ENCODE data around the gene NKIRAS2.
"Not testable (repeated sequence)": the region's sequence is repeated elsewhere in the genome, so short reads cannot be mapped to it uniquely, and the experiment has no call there.

The NKIRAS2 gene

DNA sequence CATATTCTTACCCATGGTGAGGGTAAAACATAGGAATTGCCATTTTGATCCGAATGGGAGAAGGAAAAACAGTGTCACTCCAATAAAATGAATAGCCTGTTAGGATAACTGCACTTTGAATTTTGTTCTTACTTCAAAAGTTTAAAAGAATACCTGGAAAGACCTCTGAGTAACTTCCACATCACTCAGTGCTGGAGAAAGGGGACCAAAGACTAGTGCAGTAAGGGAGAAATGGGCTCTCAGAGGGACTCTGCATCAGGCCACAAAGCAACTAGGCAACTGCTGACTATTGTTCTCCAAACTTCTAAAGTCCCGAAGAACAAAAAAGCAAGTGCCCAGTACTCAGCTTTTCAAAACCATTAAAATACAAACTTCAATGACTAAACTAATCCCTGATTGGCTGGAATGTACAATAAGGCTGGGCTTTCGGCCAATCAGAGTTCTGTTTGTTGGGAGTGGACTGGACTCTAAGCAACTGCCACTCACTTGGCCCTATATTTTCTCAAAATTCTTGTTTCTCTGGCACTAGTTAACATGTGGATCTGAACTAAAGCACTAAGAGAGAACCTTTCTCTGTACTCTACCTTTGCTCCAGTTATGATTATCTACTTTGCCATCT lies 8.9 kb upstream of the NKIRAS2 start:
- no peak for TF ChIP-seq CTCF (conservative IDR thresholded peaks at IDR 0.05)
- no peak overlapping the region for H3K27ac ChIP-seq

- H3K27ac ChIP-seq = not testable (repeated sequence)
Measured at GRCh38 chr17:42012363-42012762, 7.5 kb upstream of the NKIRAS2 start.

GRCh38 chr17:42013740-42014139 lies 6.2 kb upstream of the NKIRAS2 start:
- H3K27ac ChIP-seq = not testable (repeated sequence)

DNA sequence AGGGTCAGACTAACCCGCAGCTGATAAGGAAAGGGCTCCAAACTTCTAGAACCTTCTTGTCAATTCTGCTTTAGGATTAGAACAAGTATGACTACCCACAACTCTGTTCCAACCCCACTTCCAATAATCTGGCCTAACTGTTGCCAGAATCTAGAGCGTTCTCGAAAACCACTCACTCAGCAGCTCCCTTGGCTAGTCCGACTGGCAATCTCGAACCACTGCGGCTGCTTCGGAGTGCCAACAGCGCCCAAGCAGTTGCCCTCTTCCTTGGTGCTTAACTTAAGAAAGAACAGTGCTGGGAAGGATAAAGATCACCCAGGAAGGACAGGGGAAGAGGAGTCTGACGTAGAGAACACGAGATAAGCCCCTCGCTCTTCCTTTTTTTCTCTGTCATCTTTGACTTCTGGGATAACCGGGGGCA lies 3.5 kb upstream of the NKIRAS2 start:
- peak overlapping the region; percentile 84 for H3K27ac ChIP-seq
- TF ChIP-seq CTCF (conservative IDR thresholded peaks at IDR 0.05) = no peak

GRCh38 chr17:42016941-42017865 lies 2.7 kb upstream of the NKIRAS2 start, which contains the start of gene DNAJC7:
Gene DNAJC7 (minus strand): TSS chr17:42017439. CDS start chr17:42017416, 23 bp downstream.
- TF ChIP-seq CTCF (conservative IDR thresholded peaks at IDR 0.05) = no peak
- H3K27ac ChIP-seq = peak within 1 kb of the TSS; percentile 84

DNA sequence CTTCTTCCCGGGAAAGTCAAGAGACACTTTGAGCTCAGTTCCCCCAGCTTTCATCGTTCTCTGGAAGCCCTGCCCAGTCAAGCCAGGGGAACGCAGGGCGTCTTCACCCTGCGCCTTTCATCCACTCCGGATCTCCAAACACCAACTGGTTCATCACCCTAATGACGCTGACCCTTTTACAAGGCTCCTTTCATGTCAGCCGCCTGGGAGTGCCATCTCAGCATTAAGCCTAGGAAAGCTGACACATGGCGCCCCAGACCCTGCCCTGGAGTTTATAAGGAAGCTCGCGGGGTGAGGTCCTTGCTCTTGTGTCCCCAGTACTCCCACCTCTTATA lies 2.1 kb upstream of the NKIRAS2 start:
- H3K27ac ChIP-seq = peak overlapping the region; percentile 84

DNA sequence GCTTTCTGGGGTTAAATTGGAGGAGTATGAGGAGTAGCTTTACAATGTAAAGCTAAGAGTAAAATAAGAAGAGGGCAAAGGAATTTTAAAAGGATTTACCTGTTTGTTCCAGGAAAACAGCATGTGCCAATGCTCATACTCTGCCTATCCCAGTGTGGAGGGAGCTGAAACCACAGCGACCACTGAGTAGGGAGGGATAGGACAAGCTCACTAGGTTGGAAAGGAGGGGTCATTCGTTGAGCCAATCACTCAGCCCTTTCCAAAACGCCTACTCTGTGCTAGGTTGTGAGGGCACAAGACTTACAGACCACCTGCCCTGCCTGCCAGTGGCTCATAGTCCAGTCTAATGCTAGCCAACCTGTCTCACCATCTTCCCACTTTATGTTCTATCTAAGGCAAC lies 1.6 kb upstream of the NKIRAS2 start:
- TF ChIP-seq CTCF (conservative IDR thresholded peaks at IDR 0.05) = no peak
- peak overlapping the region; percentile 84 for H3K27ac ChIP-seq

More for the DNA sequence above, 2.1 kb upstream of the NKIRAS2 start:
- TF ChIP-seq CTCF (conservative IDR thresholded peaks at IDR 0.05) = no peak

- no peak for TF ChIP-seq CTCF (conservative IDR thresholded peaks at IDR 0.05)
- no peak overlapping the region for H3K27ac ChIP-seq
Measured at GRCh38 chr17:42018988-42019387, 902 bp upstream of the NKIRAS2 start.

DNA sequence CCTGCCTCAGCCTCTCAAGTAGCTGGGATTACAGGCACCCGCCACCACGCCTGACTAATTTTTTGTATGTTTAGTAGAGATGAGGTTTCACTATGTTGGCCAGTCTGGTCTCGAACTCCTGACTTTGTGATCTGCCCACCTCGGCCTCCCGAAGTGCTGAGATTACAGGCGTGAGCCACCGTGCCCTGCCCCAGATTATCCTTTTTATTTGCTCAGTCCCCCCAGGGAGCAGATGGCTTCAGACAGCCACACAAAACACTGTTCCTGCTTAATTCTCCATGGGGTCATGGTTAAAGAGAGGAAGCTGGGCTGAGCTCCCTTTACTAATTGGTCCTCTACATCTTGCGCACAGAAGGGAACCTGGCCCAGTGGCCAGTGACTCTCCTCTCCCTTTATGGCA lies 955 bp downstream of the NKIRAS2 start:
- peak overlapping the region; percentile 73; the same call in 1 of the 2 replicates for H3K27ac ChIP-seq

Data from VCaP (cell line).